NCI-H2227 treated with DMSO at 0.1 percent for 48 hours (cell line): Measurements from ENCODE around the gene ABHD5.

Experiments
- DNase-seq: peaks from one replicate; lab custom pipeline; 2025; lab: John Stamatoyannopoulos, UW

Gene ABHD5

DNA sequence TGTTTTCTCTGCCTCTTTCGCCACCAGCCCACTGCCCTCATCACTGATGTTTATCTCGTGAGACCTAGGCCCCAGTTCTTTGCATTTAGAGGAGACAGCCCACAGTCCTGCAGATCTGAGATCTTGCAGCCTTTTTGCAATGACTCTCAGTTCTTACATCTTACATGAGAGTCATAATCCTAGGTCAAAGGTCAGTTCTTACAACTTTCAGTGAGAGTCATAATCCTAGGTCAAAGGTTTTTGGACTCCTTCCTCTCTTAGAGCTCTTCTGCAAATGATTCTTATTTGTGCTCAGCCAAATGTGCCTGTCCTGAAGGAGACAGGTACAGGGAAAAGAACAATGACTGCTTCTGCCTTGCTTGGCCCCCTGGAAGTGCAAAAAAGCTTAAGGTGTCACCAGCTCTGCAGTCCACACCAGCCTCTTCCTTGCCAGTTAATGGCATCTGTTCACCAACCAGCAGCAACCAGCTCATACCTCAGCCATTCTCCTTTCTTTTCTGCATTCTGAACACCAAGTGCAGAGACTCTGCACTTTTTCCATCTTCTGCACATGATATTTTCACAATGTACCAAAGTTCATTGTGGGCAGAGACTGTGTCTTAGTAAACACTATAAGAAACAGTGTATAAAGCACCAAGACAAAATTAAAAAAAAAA is 67.1 kb downstream of the ABHD5 start:
- DNase-seq: no peak

DNA sequence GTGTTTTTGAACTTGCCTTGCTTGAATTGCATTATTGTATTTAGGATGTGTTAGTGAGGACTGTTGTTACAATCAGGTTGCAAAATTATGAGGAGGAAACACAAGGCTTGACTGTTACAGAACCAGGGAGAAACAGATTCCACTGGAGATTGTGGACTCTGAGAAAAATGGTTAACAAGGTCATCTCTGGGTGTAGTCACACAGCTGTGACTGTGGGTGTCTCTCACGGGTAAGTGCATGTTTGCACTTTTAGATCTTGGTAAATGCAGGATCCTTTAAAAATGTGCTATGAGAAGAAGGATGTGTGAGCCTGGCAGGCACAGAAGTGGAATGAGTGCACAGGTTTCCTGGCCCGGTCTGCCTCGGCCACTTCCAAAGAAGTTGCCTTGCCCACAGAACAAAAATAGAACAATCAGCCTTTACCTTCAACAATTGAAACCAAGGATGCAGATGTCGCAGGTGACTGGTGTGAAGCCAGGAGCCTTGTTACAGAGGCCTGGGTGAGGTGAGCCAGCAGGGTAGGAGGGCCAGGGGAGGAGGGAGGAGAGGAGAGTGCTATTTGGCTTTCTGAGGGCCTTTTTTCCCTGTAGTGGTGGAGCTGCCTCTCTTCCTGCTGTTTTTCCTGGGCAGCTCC is 68.0 kb downstream of the ABHD5 start:
- DNase-seq: no peak

DNA sequence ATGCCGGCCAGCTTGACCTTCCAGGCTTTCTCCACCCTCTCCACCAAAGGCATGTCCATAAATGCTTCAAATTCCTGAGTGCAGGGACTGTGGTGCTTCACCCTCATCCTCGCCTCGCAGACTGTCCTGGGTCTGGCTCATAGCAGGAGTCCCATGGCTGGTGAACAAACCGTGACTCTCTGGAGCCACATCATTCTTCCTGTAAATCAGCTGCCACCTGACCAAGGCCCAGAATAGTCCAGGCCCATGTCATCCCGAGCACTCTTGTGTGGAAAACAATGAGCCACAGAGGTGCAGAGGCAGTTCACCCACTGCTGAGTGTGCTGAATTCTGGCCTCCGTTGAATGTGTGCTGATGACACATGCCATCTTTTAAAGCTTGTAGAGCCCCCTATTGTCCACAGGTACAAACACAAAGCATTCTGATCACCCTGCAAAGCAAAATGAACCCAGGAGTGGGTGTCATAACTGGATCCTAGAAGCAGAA is 68.6 kb downstream of the ABHD5 start:
- DNase-seq: no peak

DNA sequence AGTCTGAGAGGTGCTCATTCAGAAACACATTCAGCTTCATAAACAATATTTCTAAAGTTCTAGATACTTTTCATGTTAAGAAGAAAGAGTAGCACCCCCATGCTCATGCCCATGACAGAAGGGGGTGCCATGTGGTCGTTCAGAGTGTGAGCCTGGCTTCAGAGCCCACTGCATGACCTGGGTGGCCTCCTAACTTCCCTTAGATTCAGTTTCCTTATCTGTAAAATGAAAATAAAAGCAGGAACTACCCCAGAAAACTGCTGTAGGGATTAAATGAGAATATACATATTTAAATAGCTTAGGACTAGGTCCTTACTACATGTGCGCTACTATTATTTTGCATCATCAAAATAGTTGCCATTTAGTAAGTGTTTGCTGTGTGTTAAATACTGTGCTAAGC is 69.2 kb downstream of the ABHD5 start:
- no peak for DNase-seq

DNA sequence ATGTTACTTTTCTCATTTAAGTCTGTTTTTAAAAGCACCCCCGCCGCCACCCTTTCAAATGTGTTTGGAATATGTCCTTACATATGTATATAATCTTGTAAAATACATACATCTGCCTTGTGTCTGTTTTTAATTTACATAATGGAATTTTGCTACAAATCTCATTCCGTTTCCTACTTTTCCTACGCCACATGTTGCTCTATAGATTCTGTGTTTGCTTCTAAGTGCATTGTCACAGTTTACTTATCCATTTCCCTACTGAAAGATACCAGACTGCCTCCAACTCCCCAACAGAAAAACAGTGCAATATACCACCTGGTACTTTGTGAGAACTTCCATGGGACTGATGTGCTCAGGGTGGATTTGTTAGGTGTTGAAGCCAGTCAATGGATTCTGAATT is 70.2 kb downstream of the ABHD5 start:
- DNase-seq: no peak

DNA sequence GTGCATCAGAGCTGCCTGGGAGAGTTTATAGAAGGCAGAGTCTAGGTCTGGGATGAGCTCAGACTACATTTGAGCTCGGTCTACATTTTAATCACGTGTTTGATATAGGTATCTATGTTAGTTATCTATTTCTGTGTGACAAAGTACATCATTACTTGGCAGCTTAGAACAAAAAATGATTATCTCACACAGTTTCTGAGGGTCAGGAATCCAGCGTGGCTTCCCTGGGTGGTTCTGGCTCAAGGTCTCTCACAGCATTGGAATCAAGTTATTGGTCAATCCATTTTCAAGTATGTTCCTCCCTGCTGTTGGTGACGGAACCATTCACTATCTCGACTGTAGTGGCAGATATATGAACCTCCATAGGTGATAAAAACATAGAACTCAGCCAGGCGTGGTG is 71.7 kb downstream of the ABHD5 start:
- DNase-seq: no peak

DNA sequence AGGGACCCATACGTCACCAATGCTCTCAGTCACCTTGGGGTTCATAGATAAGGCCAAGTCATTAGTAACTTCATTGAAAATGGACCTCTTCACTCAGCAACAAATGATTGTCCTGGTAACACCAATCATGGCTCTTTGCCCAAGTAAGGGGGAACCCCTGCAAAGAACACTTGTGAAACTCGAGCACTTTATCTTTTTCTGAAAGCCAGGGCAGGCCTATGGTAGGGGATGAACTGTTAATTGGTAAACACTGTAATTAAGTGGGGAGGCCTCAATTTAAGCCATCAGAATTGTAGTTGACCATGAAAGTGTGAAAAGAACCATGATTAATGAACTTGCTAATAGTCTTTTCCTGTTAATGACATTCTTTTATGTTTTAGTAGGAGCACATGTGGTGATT is 73.3 kb downstream of the ABHD5 start:
- DNase-seq: no peak

DNA sequence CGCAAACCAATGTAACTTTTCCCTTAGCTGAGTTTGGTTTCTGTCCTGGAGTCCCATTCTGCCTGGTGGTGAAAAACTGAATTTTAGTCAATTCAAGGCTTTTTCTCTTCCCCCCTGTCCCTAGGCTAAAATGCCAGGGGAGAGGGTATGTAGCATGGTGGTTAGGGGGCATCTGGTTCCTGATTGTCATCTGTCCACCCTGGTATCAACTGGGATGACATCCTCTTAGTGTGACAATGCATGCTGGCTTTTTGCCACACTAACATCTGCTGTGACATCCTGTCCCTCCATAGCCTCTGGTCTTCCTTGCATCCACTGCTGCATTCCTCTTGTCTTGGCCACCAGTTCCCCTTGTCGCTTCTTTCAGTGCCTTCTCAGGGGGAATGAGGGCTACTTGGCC is 73.7 kb downstream of the ABHD5 start:
- DNase-seq: no peak

DNA sequence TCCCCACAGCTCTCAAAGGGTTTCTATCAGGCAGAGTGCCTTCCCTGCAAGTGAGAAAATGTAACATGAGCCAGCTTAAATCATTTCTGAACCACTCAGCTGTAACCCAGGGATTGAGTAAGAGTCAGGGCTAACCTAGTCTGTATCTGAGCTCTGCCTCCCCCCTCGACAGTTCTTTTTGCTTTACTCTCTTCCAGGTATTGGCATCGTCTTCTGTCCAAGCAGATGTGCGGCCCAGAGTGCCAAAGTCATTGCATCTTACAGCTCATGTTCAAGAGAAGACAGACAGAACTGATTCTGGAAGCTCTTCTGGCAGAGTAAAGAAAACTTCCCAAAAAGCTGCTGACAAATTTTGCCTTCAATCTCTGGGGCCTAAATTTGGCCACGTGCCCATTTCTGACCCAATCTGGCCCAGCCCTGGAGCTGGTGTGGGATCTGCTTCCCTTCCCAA is 74.8 kb downstream of the ABHD5 start:
- no peak for DNase-seq

DNA sequence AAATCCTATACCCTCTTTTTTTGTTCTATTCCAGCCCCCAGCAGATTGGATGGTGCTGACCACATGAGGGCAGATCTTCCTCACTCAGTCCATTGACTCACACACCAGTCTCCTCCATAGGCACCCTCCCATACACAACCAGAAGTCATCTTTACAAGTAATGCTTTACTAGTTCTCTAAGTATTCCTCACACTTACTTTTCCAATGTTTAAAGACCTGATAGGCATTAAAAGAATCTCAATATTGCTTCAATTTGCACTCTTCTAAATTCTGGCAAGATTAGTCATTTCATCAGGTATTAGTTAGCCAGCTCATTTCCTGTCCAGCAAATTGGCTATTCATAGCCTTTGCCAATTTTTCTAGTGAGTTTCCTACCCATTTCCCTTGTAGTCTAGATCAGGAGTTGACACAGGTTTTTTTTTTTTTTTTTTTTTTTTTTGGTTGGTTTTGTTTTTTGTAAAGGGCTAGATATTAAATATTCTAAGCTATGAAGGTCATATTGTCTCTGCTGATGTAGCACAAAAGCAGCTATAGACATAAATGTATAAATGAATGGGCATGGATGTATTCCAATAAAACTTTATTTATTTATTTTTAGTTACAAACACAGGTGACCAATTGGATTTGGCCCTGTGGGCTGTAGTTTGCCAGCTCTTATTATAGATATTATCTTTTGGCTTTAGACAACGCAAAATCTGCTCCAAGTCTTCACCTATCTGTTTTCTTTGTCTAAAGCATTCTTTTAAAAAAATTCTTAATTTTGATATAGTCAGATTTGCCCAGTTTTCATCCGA is 76.1 kb downstream of the ABHD5 start:
- no peak for DNase-seq

DNA sequence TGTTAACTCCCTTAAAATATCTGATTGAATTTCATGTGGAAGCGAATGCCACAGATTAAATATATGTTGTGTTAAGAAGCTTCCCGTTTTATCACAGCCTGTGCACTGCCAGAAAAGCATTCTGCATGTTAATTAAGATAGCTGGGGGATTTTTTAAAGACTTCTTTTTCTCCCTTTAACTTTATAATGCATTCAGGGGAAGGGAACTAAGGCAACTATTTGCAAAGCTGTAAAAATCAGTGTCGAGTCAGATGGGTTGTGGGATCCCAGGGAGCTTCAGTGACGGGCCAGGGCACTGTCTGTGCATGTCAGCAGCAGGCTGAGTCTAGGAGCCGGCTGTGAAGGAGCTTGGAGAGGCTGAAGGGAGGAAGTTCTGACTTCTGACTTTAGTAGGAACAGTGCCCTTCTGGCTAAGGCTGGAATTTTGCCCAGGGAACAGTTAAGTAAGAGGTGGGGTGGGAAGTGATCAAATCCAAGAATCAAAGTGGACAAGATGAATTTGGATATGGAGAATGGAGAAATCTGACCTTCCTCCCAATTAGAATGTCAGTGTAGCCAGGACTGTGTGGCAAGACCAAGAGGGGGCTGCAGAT is 77.7 kb downstream of the ABHD5 start:
- no peak for DNase-seq

DNA sequence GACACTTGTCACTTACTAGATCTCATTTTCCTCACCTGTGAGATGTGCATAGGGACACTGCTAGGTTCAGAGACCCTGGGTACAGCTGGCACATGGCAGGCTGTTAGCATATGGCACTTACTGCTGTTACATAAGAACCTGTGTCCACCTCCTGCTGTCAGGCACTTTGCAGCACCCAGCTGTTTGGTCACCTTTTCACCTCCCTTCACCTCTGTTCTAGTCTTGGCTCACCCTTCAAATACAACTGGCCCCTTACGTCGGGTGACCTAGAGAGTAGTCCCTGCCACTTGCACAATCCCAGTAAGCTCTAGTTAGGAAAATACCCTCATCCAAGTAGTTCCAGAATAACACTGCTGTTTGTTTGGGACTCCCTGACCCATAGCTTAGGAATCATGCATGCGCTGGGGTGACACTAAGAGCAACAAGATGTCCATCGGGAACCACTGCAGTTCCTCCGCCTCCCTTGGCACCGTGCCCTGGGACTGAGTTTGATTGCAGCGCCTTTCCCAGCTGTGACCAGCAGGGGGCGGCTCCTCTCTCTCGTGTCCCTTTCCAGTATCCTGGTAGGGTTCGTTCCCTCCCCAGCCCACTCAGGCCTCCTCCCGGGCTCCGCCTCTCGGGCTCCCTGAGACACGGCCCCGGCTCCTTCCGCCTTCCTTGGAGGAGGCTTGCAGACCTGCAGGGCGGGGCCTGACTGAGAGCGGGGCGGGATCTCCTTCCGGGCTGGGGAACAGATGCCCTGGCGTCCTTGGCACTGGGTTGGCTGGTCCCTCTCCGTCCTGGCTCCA is 78.6 kb downstream of the ABHD5 start:
- DNase-seq: peak; percentile 87

DNA sequence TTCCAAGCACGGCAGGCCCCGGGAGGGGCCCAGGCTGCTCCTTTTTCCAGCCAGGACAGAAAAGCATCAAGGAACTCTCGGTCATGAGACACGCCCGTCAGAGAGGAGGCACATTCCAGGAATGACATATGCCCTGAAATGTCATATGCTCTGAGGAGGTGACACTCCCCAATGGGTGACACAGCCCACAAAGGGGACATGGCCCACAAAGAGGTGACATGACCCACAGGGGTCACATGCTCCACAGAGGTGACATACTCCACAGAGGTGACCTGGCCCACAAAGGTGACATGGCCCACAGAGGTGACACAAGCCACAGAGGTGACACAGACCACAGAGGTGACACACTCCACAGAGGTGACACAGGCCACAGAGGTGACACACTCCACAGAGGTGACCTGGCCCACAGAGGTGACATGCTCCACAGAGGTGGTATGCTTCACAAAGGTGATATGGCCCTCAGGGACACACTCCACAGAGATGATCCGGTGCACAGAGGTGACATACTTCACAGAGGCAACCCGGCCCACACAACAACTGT is 79.2 kb downstream of the ABHD5 start:
- DNase-seq: no peak

DNA sequence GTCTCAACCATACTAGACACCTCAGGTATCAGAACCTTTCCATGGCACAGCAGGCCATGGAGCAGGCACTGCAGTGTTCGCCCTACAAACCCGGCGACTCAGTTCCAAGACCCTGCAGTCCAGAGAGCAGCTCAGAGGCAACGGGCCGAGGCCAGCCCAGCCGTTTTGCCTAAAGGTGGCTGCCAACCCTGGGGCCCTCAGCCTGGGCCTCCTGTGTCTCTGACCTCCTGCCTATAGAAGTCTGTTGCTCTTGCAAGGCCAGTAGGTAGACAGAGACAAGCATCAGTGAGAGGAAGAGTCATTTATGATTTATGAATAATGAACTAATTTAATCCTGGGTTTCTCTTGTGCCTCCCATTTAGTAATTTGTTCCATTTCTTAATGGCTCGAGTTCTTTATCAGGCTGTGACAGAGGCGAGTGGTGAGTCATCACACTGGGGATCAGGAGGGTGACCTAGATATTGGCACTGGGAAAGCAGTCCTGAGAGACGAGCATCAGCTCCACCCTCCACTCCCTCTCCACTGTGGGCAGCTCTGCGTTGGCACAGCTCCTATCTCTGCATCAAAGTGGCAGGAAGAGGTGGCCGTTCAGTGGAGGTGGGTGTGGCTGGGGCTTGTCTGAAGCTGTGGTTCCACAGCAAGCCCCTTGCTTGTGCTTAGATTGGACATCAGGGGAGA is 79.8 kb downstream of the ABHD5 start:
- DNase-seq: no peak

DNA sequence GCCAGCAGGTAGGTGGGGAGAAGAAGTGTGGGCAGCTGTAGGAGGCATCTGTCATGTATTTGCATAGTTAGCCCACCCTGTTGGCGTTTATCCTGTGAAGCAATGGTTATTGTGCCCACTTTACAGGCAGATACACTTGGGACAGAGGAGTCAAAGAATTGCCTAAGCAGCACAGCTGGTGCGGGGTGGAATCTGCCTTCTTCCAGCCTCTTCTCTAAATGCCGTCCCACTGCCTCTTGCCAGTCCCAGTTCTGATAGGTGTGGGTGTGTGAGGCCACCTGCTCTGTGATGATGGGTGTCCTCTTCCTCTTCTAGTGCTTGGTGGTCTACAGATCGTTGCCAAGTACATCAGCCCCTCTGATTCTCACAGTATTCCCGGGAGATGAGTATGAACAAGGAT is 80.9 kb downstream of the ABHD5 start:
- DNase-seq: no peak

DNA sequence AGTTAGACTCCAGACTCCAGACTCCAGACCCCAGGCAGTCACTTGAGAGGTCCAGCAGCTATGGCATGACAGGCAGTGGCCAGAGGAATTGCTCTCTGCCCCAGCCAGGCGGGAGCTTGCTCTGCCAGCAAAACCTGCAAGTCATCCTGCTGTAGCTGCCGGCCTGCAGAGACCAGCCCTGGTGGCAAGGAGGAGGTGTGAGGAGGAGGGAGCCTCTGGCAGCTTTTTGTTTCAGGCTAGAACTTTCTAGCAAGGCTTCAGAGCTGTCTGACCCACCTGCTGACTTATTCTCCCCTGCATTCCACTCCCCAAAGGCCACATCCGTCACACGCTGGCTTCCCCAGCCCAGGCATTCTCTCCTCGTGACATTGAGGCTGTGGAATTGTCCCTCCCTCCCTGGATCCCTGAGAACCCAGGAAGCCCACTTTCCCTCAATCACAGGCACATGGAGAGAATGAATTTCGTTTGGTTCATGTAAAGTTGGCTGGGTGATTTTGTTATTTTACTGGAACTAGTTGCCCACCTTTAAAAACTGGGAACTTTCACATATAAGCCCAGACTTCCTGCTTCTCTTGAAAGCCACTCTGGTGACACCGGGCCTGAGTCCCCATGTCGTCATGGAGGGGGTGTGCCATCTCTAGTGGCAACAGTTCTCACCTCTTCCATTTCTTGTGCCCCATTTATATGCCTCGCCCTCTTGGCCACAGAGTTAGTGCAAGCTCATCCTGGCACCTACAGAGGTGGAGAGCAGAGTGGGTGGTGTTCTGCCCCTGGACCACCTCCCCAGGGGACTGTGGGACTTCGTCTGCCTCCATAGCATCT is 82.7 kb downstream of the ABHD5 start:
- DNase-seq: no peak

DNA sequence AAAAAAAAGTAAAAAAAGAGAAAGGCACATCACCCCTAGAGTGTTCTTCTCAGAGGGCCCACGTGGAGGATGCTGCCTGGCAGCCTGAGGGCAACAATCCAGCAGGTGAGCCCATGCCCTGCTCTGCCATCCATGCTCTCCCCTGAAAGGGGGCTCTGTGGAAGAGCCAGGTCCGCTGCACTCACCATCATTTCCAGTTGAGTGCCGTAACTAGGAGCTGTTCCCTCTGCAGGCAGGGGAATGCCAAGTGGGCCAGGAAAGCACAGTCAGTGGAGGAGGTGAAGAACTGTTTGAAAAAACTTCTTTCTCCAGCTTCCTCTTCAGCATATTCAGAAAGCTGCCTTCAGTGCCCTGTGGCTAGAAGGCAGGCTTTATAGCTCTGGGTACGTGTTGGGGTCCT is 84.1 kb downstream of the ABHD5 start:
- DNase-seq: no peak

DNA sequence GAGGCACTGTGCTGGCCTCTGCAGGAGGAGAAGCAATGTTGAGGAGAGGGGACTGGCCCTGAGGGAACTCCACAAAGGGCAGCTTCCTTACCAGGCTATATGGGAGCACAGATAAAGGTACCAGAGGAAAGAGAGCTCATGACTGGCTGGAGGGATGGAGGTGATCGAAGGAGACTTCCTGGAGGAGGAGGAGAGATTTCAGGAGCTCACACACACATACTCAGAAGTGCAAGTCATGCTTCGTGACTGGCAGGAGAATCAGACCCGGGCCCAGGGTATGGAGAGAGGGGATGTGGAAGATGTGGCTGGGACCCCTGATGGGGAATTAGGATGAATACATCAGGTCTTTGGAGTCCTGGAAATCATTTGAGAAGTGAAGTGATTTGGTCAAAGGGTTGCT is 85.4 kb downstream of the ABHD5 start:
- no peak for DNase-seq

DNA sequence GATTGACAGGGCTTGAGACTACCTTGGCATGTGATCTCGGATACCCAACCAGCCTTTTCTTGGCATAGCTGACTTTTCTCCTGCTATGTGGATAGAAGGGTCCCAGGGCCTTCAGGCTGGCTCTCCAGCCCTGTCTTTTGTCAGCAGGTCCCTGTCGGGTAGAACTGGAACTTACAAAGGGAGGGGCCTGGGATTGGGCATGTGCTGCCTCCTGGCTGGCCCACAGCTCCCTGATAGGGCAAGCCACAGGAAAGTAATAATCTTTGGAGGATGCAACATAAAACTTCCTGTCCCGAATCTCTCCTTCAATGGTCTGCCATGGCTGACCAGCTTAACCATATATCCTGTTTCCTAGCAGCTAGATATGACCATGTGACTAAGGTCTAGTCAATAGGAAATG is 89.1 kb downstream of the ABHD5 start:
- DNase-seq: no peak

DNA sequence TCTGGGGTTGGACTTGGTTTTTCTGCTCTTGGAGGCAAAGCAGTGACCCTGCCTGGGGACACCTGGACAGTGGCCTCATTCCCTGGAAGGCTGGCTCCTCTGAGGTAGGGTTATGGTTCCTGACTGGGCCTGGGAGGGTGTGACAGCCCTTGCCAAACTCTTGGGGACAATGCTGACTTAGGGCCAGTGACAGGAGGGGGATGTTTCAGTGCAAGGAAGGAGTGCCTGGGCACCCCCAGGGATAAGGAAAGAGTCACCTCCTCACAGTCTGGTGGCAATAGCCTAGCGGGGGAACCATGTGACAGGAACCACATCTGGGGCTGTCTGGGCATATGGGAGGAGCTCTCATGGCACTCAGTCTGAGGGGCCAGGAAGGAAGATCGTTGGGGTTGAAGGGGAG is 91.8 kb downstream of the ABHD5 start:
- no peak for DNase-seq
